SW 1271 (cell line): ENCODE measurements around the gene STAT6.

ENCODE experiments used
- DNase-seq, 2 experiments: peaks; one replicate each; lab custom pipeline; 2025; lab: John Stamatoyannopoulos, UW

The STAT6 gene

DNA sequence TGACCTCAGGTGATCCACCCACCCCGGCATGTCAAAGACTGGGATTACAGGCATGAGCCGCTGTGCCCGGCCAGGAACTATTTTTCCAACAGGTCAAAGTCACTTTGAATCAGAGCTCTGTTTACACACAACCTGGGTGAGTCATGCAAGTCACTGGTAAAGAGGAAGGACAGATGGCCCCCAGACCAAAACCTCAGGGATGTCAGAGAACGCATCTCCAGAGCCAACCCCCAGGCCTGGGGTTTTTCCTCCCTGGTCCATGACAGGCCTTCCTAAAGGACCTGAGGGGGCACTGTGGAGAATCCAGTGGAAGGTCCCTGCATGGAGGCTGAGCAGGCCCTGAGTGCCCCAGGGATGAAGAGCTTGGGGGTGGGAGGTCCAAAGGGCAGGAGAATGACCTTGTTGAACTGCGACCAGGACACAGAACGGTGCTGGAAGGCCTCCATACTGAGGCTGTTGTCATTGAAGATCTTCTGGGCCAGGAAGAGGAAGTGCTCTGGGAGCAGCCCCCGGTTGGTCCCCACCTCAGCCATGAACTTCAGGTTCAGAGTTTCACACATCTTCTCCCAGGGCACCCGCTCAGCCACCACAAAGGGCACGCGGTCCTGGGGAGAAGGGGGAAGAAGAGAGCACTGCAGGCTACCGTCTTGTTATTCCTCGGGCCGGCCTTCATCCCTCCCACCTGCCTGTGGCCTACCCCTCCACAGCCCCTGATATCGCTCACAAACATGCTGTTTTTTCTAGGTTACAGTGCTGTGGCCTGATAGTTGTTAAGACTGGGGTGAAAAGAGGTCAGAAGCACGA, 9.1 kb downstream of the STAT6 start:
- DNase-seq, result no peak

DNA sequence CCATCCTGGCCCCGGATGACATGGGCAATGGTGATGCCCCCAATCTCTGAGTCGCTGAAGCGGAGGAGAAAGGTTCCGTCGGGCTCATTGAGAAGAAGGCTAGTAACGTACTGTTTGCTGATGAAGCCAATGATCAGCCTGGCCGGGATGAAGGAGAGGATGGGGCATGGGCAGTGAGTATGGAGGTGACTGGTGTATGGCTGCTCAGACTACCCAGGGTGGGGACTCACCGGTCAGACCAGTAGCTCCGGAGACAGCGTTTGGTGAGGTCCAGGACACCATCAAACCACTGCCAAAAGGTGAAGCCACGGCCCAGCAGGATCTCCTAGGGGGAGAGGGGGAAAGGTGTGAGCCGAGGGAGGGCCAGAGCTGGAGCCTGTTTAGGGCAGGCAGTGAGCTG, 11.4 kb downstream of the STAT6 start:
- DNase-seq, result no peak

DNA sequence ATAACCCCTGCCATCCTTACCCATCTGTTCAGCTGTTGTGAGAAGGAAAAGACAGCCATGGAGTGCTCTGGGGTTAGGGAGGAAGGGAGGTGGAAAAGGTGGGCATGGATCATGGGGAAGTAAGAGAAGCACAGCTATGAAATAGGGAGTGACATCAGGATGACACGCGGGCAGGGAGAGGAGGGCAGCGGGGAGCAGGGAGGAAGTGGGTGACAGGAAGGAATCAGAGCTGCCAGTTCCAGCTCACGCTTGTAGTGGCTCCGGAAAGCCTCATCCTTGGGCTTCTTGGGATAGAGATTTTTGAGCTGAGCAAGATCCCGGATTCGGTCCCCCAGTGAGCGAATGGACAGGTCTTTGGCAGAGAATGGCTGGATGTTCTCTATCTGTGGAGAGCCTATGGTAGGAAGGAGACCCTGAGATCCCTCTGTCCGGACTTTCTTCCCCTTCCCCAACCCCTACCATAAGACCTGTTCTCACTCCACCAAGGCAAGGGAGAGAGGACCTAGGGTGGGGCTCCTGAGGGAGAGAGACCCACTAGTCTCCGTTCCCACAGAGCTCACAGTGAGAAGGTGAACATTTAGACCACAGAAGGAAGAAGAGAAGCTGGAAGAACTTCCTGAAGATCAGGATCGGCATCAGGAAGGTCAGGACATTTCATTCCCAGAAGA, 12.0 kb downstream of the STAT6 start:
- no peak for DNase-seq

DNA sequence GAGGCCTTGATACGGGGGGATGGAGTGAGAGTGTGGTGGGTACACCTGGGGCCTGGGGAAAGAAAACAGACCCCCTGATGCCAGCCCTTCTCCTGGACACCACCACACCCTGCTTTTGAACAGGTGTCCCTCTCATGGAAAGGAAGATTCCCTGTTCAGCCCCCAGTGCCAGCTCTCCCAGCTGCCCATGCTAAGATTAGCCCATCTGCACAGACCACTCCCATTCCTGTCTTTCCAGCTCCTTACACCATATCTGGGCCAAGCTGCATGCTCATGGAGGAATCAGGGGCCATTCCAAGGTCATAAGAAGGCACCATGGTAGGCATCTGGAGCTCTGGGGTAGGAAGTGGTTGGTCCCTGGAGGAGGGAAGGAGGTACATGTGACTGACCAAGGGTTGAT, 12.6 kb downstream of the STAT6 start:
- no peak for DNase-seq

DNA sequence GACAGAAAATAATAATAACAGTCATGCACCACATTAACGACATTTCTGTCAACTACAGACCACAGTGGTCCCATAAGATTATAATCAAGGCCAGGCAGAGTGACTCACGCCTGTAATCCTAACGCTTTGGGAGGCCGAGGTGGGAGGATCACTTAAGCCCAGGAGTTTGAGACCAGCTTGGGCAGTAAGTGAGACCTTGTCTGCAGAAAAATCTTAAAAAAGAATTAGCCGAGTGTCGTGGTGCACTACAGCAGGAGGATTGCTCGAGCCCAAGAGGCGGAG, 13.7 kb downstream of the STAT6 start:
- DNase-seq, result no peak

DNA sequence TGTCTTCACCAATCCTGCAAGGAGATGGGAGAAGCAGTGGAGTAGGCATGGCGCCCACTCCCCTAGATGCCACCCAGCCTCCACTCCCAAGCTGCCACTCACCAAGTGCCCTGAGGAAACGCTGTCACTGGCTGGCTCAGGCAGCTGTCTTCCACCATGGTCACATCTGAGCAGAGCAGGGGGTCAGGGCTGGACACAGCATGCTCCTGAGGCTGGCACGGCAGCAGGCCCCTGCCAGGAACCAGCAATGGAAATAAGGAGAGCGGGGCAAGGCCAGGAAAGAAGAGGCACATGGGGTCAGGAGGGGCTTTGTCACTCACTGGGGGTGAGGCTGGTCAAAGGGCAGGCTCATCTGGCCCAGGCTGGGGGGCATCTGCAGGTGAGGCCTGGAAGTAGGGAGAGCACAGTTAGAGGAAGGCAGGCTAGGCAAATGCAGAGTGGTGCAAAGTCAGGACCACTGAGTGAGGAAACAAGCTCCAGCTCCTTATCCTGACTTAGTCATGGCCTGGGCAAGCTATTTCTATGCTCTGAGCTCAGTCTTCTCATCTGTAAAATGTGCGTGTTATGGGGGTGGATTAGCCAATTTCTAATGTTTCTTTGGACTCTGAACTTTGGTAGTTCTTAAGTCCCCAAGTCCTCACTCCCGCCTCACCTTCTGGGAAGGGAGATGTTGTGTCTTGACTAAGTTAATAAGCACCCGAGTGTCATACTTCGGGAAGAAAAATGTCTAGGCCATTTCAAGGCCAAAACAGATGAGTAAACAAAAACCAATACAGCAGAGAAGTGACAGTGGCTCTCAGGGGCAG, 14.2 kb downstream of the STAT6 start:
- DNase-seq, result no peak

DNA sequence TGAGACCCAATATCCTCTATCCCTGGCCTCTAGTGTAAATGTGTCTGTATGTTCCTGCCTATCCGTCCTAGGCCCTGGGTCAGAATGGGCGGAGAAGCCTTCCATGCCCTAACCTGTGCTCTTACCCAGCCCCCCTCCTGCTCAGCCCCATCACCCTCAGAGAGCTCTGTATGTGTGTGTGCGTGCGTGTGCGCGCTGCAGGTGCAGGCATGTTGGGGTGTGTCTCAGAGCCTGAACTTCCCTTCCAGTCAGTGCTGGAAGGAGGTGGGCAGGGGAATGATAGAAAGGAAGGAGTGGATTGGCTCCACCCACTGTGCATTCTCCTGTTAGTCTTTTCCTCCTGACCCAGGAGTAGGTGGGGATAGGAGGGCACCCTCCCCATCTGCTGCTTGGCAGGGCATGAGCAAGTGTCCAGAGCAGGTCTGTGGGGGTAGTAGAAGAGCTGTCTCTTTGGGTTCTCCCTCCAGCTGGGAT, 15.0 kb downstream of the STAT6 start:
- DNase-seq, result no peak

DNA sequence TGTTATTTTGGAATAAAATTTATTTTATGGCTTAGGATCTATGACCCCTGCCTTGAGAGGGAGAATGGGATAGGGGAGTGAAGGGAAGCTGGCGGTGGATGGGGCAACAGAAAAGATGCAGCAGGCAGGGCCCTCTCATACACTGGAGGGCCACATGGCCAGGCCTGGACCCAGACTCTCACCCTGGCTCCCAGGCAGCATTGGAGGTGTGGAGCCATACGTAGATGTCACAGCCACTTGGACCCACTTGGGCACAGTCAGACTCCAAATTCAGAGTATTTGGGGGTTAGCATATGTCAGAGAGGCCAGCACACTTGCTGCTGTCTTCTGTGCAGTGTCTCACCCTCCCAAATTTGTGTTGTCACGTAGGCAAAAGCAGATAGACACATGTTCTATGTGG, 15.7 kb downstream of the STAT6 start:
- DNase-seq, result no peak

DNA sequence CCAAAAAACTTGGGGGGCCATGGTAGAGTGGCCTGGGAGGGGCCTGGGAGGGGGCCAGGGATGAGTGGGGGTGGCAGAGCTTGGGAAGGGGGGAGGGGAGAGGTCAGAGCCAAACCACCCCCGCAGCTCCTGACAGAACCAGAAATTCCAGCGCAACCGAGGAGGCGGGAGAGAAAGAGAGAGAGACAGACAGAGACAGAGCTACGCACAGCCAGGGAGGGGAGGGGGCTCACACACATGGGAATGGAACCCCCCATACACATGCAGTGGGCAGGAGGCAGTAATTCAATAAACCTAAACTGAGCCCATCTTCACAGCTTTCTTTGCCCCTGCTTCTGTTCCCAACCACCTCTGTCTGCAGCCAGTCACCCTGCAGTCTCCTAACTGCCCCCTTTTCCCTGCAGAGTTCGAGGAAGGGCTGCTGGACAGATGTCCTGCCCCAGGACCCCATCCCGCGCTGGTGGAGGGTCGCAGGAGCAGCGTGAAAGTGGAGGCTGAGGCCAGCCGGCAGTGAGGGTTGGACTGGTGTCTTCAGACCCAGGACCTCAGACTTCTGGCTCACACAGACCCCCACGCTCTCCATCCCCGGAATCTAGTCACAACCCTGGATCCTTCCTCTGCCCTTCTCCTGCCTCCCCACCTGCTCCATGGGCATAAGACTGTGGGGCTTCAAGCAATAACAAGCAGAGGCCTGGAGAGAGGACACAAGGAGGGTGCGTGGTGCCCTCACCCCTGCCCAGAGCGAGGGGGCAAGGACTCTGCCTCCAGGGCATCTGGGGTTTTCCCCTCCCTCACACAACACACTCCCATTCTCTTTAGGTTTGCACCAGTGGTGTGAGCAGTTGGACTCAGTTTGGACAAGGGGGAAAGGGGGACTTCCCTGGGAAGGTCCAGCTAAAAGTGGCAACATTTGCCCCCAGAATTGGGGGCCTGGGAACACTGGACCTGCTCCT, 16.7 kb downstream of the STAT6 start:
- no peak for DNase-seq

DNA sequence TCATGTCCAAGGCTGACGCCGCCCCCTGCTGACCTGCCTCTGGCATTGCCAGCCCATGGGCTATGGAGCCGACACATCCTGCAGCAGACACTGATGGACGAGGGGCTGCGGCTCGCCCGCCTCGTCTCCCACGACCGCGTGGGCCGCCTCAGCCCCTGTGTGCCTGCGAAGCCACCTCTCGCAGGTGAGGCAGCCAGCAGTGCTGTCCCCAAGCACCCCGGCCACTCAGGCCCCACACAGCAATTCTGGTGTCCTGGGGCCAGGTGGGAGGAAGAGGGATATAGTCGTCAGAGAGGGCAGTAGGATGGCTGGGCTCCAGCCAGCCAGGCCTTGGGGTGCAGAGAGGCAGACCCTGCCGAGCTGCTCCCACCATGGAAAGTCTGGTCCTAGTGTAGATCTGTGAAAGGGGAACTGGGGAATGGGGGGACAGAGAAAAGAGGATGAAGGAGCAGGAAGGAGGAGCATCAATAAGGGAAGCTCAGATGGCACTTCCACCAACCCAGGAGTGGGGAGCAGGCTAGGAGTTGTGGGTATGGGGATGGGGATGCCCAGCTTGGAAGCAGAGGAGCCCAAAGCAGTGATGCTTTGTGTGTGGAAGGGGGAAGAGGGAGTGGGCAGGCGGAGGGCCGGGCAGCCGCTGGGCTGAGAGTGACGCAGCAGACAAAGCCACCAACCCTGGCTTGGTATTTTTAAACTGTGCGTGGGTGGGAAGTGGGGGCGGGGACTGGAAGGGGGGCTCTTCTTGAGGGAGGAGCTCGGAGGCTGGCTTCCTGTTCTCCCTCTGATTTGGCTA, 17.6 kb downstream of the STAT6 start:
- no peak for DNase-seq

DNA sequence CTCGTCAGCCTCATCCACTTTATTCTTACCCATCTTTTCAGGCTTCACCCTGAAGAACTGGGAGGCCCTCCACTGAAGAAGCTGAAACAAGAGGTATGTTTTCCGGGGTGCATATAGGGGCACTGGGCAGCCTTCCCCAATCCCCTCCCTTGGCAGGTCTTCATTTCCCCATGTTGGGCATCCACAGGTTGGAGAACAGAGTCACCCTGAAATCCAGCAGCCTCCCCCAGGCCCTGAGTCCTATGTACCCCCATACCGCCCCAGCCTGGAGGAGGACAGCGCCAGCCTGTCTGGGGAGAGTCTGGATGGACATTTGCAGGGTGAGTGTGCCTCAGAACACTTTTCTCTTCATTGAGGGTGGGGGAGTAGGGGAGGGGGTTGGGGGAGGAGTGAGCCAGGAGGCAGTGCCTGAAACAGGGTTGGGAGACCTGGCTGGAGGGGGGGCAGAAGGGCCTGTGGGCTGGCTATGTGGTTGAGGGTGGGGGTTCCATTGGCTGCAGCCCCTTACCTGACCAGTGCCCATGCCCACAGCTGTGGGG, 18.2 kb downstream of the STAT6 start:
- no peak for DNase-seq

DNA sequence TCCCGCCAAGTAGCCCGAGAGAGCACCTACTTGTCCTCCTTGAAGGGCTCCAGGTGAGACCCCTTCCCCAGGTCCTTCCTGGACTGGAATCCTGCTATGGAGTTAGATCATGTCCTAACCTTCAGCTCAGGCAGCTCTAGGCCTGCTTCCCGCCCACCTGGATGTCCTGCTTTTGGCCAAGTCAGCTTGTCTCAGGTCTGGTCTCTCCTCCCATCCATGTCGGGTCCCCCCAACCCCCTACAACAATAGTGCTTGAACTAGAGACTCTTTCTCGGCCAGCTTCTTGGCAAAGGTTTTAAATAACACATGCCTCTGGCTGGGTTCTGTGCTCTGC, 18.7 kb downstream of the STAT6 start:
- DNase-seq, result no peak

DNA sequence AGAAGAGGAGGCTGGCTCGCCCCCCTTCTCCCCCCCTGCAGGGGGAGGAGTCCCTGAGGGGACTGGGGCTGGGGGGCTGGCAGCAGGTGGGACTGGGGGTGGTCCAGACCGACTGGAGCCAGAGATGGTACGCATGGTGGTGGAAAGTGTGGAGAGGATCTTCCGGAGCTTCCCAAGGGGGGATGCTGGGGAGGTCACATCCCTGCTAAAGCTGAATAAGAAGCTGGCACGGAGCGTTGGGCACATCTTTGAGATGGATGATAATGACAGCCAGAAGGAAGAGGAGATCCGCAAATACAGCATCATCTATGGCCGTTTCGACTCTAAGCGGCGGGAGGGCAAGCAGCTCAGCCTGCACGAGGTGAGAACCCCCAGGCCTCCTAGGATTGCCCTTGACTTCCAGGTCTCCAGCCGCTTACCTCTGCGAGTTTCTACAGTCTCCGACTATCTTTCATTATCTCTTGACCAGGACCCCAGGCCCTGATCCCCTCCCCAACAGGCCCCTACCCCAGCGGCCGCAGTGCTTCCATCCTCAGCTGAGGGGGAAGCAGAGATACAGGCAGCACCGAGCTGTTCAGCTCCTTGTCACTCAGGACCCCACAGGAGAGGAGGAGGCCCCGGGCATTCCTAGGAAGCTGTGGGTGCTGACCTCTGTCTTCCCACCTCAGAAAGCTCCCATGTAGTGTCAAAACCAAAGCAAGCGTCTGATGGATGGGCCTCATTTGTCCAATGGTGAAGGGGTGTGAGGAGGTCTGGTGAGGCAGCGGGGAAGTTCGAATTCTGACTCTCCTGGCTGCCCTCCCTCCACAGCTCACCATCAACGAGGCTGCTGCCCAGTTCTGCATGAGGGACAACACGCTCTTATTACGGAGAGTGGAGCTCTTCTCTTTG, 19.3 kb downstream of the STAT6 start:
- DNase-seq, result no peak

DNA sequence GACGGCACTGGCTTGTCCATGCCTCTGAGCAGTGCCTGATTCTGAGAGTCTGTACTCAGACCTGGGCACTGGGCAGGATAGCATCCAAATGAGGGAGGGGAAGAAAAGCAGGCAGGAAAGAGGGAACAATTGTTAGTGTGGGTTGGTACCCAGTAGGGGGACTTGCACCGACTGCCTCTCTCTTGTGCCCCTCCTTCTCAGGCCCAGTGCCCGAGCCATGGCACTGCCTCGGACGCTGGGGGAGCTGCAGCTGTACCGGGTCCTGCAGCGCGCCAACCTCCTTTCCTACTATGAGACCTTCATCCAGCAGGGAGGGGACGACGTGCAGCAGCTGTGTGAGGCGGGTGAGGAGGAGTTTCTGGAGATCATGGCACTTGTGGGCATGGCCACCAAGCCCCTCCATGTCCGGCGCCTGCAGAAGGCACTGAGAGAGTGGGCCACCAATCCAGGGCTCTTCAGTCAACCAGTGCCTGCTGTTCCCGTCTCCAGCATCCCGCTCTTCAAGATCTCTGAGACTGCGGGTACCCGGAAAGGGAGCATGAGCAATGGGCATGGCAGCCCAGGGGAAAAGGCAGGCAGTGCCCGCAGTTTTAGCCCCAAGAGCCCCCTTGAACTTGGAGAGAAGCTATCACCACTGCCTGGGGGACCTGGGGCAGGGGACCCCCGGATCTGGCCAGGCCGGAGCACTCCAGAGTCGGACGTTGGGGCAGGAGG, 20.1 kb downstream of the STAT6 start:
- no peak for DNase-seq

DNA sequence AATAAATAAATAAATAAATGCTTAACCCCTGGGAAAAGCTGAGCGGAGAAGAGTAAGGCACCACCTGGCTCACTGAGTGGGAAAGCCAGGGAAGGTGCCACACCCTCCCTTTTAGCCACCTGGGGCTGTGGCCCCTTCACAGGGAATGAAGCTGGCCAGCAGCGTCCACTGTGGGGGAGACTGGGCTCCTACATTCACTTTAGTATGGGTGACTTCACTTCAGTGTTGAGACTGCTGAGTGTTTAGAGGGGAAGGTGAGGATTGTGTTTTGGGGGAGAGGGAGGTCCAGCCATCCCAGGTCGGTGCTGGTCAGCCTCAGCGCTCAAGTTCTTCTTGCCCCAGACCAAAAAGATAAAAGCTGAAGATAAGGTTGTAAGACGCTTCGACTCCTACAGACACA, 20.7 kb downstream of the STAT6 start:
- no peak for DNase-seq

DNA sequence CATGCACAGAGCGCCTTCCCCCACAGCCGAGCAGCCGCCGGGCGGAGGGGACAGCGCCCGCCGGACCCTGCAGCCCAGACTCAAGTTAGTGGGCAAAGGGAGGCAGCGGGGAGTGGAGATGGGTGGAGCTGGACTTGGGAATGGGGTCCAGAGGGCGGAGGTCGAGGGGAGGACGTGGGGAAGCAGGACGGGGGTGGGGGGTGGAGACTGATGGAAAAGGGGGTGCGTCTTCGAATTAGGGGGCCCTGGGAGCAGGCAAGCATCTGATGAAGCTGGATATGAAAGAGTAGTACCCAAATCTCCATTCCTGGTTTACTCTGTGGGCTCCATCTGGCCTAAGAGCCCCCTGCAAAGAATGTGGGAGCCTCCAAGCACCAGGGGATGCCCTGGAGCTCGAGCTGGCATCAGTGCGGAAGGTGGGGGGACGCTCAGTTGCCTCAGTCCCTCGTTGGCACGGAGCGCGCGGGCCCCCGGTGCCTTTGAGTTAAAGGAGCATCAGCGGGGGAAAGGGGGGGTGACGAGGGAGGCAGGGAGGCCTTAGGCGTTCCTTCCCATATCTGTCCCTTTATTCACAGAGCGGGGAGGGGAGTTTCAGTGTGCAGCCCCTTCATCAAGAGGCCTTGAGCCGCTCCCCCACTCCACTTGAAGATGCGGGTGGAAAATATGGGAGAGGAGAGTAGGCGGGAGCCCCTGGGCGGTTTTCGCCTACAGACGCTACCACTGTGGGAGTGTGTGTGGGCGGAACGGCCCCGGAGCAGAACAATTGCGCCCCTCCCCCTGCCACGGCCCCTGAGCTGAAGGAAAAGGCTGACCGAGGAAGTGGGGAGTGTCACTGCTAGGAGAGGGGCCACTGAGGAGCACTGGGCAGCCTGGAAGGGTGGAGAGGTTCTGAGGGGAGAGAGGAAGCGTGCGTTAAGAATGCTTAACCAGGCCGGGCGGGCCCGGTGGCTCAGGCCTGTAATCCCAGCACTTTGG, 21.6 kb downstream of the STAT6 start:
- peak in 1 of 2 experiments; percentile 57 for DNase-seq

DNA sequence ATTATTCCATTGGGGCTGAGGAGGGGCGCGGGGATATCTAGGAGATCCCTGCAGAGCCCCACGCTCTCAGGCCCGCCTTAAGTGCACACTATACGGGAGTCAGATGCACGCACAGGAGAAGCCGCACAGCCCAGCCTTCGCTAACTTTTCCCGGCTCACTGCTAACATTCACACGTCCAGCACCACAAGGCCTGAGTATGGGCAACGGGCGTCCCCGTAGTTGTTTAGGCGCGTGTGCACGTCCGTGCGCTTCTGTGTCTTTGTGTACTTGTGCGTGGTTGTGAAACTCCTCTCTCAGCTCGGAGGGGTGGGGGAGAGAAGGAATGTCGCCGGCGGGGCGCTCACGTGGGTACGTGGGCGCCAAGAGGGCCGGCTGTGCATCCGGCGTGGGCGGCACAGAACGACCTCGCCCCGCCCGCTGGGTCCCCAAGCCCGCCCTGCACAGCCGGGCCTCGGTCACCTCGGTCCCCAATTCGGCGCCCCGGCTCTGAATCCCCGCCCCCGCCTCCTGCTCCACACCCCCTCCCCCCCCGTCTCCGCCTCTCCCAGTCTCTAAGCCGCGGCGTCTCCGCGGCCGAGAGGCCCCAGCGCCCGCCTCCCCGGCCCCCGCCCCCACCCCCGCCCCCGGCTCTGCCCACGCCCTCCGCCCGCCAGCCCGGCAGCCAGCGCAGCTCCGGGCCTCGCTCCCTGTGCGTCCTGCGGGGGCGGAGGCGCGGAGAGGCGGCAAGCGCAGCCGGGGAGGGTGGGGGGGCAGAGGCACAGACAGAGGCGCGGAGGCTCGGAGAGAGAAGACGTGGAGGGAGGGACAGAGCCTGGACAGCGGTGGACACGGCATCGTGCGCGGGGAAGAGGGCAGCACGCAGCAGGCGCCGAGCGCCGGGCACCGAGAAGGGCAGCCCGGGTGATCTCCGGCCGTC, 22.6 kb downstream of the STAT6 start, which contains the start of gene NAB2:
Gene NAB2 (plus strand): TSS at position 761 of the 917 bp plus-strand sequence. CDS start 158 bp downstream, outside the sequence.
- DNase-seq, result peak; percentile 66 to 92
